Ovary (tissue), 3 donors: ENCODE results near the gene CCL24.

ENCODE experiments used
- CTCF ChIP-seq, 3 donors: fragments of 450-650 bp in 2 of 3; fragments of 200-600 bp in 1 of 3; IDR thresholded peaks; one replicate each; pipeline versions ENCODE4 v1.5.1 to v1.8.0; 2016 to 2022; ENCODE audit warnings: antibody characterized with exemption in 3 of 3, mild to moderate bottlenecking in 1 of 3
- EP300 ChIP-seq: sonication (generic); formaldehyde crosslinking; IDR thresholded peaks from one replicate; pipeline ENCODE4 v1.6.1; 2017; ENCODE audit warnings: antibody characterized with exemption
- POLR2A ChIP-seq: fragments of 450-650 bp; IDR thresholded peaks from one replicate; pipeline ENCODE4 v1.6.1; 2017; ENCODE audit warnings: antibody characterized with exemption, mild to moderate bottlenecking, moderate library complexity
- donor health status: DM: no; HTN: no; CAD: no.

GRCh38 chr7:75819711-75820110 lies 6.1 kb upstream of the CCL24 start:
- no peak for TF ChIP-seq EP300
- no peak for TF ChIP-seq CTCF (IDR thresholded peaks at IDR 0.05)
- no peak for TF ChIP-seq POLR2A
